ENCODE measurements around the gene THNSL1.

THNSL1 gene

DNA sequence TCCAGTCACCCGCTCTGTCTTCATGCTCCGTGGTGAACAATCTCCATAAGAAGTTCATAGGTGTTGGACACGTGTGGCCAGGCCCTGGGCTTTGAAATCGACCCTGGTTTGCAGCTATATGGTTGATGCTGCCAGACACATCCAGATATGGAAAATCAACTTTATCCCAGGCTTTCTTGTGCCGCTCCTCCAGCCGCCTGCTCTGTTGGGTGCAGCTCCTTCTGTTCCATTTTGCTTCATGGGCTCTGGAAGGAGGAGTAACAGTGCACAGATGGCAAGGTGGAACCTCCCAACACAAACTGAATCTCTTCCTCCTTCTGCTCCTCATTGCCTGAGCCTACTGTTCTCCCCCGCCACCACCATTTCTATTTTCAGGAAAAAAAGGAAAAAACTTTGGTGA, 44.7 kb downstream of the THNSL1 start:
- DNase-seq (ENCODE audit: low read depth in 2 of 2), result no peak

DNA sequence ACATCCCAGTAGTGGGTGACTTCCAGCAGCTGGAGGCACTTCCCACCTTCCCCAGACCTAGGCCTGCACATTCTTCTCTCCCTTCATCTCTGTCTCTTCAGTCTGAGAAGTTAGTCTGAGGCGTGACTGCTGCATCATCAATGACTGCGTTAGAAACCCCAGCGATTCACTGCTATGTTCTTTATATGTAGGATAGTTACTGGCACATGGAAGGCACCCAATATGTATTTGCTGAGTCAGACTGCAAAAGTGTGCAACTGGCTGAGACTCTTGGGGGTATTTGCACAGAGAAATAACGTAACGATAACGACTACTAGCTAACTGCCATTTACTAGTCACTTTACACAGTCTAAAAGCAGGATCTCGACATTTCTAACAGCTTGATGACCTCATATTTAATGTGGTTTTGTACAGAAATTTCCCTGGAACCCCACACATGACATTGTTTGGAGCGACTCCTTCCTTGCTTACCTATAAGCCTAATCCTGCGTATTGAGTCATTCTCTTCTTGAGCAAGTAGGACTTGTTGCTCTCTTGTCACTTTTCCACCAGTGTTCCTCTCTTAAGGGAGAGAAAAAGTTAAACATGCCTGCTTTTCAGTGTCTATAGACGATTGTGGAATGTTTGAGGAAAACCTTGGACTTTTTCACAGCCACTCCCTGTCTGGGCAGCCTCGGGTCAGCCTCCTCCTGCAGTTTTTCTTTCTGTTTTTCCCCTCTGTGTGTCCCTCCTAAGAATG, 45.5 kb downstream of the THNSL1 start:
- DNase-seq (ENCODE audit: low read depth in 2 of 2), result no peak

DNA sequence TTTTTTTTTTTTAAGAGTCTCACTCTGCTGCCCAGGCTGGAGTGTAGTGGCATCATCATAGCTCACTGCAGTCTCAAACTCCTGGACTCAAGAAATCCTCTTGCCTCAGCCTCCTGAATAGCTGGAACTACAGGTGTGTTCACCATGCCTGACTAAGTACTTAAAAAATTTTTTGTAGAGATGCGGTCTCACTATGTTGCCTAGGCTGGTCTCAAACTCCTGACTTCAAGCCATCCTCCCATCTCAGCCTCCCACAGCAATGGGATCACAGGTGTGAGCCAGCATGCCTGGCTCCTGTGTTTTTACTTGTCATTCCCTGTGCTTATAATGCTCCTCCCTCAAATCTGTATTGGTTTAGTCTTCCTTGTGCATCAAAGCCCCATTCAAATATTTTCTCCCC, 46.7 kb downstream of the THNSL1 start:
- DNase-seq (ENCODE audit: low read depth in 2 of 2), result no peak

DNA sequence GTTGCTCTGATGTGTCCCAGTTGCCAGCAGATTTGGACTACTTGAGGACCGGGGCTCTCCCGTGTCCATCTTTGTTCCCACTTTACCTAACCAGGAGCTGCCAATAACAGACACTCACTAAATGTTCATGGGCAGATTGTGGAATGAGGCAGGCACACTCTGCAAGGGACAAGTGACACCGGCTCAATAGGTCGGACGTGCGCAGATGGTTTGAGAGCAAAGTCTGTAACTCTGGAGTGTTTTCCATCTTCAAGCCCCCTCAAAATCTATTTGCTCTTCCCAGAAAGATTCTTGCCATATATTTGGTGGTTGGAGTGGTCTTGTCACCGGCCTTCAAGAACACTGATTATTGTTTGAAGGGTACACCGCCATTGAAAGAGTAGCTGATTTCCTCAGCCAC, 47.2 kb downstream of the THNSL1 start:
- DNase-seq (ENCODE audit: low read depth in 2 of 2), result no peak

DNA sequence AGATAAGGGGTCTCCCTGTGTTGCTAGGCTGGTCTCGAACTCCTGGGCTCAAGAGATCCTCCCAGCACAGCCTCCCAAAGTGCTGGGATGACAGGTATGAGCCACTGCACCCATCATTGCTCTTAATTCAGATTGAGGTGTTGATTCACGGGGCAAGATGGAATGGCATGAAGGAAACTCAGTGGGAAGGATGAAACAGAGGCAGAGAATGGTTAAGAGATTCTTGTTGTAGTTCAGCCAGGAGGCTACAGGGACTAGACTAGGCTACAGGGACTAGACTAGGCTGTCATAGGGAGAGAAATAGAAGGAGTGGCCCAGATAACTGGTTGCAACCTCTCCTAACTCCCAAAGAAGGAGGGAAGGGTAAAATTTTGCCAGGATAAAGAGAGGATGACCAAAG, 48.0 kb downstream of the THNSL1 start:
- DNase-seq (ENCODE audit: low read depth in 2 of 2), result no peak

DNA sequence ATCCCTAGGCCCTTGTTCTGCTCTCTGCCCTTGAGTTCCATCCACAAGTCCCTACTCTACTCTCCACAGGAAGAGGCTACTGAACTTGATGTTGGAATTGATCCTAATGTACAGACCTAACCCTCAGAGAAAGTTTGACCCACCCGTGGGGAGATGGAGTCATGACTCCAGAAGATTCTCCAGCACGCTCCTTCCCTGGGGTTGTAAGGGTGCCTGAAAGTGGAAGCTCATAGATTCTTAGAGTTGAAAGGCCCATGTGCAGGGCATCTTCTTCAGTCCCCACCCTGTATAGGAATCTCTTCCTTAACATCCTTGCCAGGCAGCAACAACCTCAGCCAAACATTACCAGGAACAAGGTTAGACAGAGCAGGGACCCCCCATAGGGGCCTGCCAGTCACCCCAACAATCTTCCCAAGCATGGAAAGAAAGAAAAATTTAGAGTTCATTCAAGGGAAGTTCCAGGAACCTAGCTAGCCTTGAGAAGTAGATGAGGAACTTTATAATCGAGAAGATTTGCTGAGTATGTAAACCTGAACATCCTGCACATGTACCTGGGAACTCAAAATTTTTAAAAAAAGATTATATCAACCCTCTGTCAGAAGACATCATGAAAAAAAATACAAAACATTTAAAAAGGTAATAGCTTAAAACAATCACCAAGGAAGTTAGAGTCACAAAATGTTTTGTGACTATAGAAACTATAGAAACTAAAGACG, 49.5 kb downstream of the THNSL1 start:
- no peak for DNase-seq (ENCODE audit: low read depth in 2 of 2)

GRCh38 chr10:25068152-25069058, 52.0 kb downstream of the THNSL1 start:
- no peak for DNase-seq (ENCODE audit: low read depth in 2 of 2)

GRCh38 chr10:25071227-25071626, 54.8 kb downstream of the THNSL1 start:
- no peak for DNase-seq (ENCODE audit: low read depth in 2 of 2)

- DNase-seq (ENCODE audit: low read depth in 2 of 2), result no peak
These were observed 56.4 kb downstream of the THNSL1 start for GRCh38 chr10:25072786-25073185.

- DNase-seq (ENCODE audit: low read depth in 2 of 2), result no peak
These were observed 59.4 kb downstream of the THNSL1 start for GRCh38 chr10:25075825-25076224.

All from stimulated activated CD4-positive, alpha-beta T cell treated with anti-CD3 and anti-CD28 coated beads, Interleukin-1b, Interleukin-23, amount 100 ng/mL, for 4 hours (primary cell).